ENCODE results near the gene PSD. TPM values are rescaled to one million over a fixed set of nuclear protein-coding genes. Genes with fewer than 3 reads are reported as not detected.

Gene PSD
- total RNA-seq, 1 experiment from 2014 or later: 1.6 TPM

DNA sequence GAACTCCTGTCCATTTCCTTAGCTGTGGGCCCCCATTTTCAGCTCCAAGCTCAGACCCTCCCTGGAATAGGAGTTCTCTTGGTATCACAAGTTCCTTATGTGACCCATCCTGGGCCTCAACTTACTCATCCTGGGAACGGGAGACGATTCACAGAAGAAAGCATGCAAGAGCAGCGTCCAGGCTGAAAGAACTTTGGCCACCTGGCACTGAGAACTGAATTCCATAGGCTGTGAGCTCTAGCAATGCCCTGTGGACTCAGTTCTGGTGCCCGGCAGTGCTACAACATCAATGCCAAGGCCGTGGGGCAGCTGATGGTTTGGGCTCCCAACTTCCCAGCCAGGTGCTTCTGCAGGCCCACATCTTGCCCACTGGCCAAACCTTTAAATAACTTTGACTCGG lies 17.7 kb upstream of the PSD start:
- Histone ChIP-seq H3K27me3 (ENCODE audit: insufficient read depth, low read depth) (no peaks in the 10 kb centered on the region), H3K79me2 (ENCODE audit: low read depth) (peaks cover 6% of the 10 kb centered on the region; the same call in 1 of the 2 replicates), H3K9me3 (ENCODE audit: insufficient read depth, low read depth) (no peaks in the 10 kb centered on the region), H3K4me2 (no peak overlapping the region), H3K4me1 (replicated peaks; ENCODE audit: insufficient read depth) (no peaks in the 10 kb centered on the region), H4K20me1 (ENCODE audit: insufficient read depth) (no peaks in the 10 kb centered on the region), H3K27ac (no peak overlapping the region), H3K4me3 (no peak overlapping the region), H2AFZ (no peak overlapping the region), H3F3A (ENCODE audit: insufficient read depth, low read depth) (no peaks in the 10 kb centered on the region), H3K36me3 (ENCODE audit: low read depth) (no peaks in the 10 kb centered on the region), H3K9me2 (ENCODE audit: insufficient read depth) (no peaks in the 10 kb centered on the region)
- DNase-seq: no peak
- BruUV-seq (replicated peaks): no TSS peak
- no peak for TF ChIP-seq EZH2 (IDR thresholded peaks at IDR 0.05; ENCODE audit: low read depth)
- TF ChIP-seq, protein P1, sequence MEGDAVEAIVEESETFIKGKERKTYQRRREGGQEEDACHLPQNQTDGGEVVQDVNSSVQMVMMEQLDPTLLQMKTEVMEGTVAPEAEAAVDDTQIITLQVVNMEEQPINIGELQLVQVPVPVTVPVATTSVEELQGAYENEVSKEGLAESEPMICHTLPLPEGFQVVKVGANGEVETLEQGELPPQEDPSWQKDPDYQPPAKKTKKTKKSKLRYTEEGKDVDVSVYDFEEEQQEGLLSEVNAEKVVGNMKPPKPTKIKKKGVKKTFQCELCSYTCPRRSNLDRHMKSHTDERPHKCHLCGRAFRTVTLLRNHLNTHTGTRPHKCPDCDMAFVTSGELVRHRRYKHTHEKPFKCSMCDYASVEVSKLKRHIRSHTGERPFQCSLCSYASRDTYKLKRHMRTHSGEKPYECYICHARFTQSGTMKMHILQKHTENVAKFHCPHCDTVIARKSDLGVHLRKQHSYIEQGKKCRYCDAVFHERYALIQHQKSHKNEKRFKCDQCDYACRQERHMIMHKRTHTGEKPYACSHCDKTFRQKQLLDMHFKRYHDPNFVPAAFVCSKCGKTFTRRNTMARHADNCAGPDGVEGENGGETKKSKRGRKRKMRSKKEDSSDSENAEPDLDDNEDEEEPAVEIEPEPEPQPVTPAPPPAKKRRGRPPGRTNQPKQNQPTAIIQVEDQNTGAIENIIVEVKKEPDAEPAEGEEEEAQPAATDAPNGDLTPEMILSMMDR (conservative IDR thresholded peaks at IDR 0.05): no peak
- ChIA-PET POLR2A (ENCODE audit: unreplicated experiment) (no interaction called here), CTCF (no interaction called here)
- intact Hi-C loops (cut with micrococcal nuclease; ENCODE audit: unreplicated experiment): no loop called here

DNA sequence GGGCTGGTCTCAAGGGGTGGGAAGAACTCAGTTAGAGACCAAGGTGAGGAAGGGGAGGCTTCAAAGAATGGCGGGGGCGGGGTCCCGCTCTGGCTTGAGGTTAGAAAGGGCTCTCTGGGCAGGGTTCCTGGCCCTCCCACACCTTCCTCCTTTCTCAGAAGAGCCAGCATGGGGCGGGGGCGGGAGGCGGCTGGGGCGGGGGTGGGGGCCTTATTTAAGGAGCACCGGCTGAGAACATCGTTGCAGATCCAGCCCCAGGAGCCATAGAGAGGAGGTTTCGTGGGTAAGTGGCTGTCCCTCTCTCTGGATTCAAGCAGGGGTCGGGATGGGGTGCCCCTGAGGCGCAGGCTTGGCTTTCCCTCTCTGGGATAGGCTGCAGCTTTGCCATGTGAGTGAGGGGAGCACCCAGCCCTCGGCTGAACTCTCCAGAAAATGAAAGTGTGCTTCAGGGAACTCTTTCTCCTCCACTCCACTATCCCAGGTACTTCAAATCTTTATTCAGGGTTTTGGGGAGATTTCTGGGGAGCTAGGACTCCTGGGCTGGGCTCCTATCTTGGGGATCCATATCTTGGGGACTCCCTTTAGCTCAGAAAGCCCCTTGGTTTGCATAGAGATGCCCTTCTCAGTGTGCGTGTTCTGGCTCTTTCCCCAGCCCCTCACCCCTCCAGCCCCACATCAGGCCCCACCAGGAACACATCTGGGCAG lies 17.1 kb upstream of the PSD start:
- no peak for DNase-seq
- no peaks in the 10 kb centered on the region for H3K4me1 ChIP-seq (replicated peaks; ENCODE audit: insufficient read depth)
- ChIA-PET POLR2A (ENCODE audit: unreplicated experiment) (no interaction called here), CTCF (no interaction called here)
- no peak overlapping the region for H3K4me2 ChIP-seq
- TF ChIP-seq, protein P1 (conservative IDR thresholded peaks at IDR 0.05): no peak
- TF ChIP-seq EZH2 (IDR thresholded peaks at IDR 0.05; ENCODE audit: low read depth): no peak
- H3K79me2 ChIP-seq (ENCODE audit: low read depth): peaks cover 6% of the 10 kb centered on the region; the same call in 1 of the 2 replicates
- H3K27me3 ChIP-seq (ENCODE audit: insufficient read depth, low read depth): no peaks in the 10 kb centered on the region
- BruUV-seq (replicated peaks): no TSS peak
- no peak overlapping the region for H3K27ac ChIP-seq
- no peaks in the 10 kb centered on the region for H3K36me3 ChIP-seq (ENCODE audit: low read depth)
- no peaks in the 10 kb centered on the region for H3K9me3 ChIP-seq (ENCODE audit: insufficient read depth, low read depth)
- H3K4me3 ChIP-seq: no peak overlapping the region
- intact Hi-C loops (cut with micrococcal nuclease; ENCODE audit: unreplicated experiment): no loop called here
- no peaks in the 10 kb centered on the region for H3K9me2 ChIP-seq (ENCODE audit: insufficient read depth)
- H3F3A ChIP-seq (ENCODE audit: insufficient read depth, low read depth): no peaks in the 10 kb centered on the region
- H2AFZ ChIP-seq: no peak overlapping the region
- H4K20me1 ChIP-seq (ENCODE audit: insufficient read depth): no peaks in the 10 kb centered on the region

- Histone ChIP-seq H3K27ac (no peak overlapping the region), H2AFZ (no peak overlapping the region), H3F3A (ENCODE audit: insufficient read depth, low read depth) (no peaks in the 10 kb centered on the region), H3K4me1 (replicated peaks; ENCODE audit: insufficient read depth) (no peaks in the 10 kb centered on the region), H3K9me3 (ENCODE audit: insufficient read depth, low read depth) (no peaks in the 10 kb centered on the region), H3K27me3 (ENCODE audit: insufficient read depth, low read depth) (no peaks in the 10 kb centered on the region), H3K9me2 (ENCODE audit: insufficient read depth) (no peaks in the 10 kb centered on the region), H3K4me2 (no peak overlapping the region), H4K20me1 (ENCODE audit: insufficient read depth) (no peaks in the 10 kb centered on the region), H3K4me3 (no peak overlapping the region), H3K36me3 (ENCODE audit: low read depth) (no peaks in the 10 kb centered on the region), H3K79me2 (ENCODE audit: low read depth) (peaks cover 6% of the 10 kb centered on the region; the same call in 1 of the 2 replicates)
- no peak for DNase-seq
- CTCF ChIA-PET: no interaction called here
- no TSS peak for BruUV-seq (replicated peaks)
- intact Hi-C loops (cut with micrococcal nuclease; ENCODE audit: unreplicated experiment): no loop called here
- POLR2A ChIA-PET (ENCODE audit: unreplicated experiment): no interaction called here
- no peak for TF ChIP-seq EZH2 (IDR thresholded peaks at IDR 0.05; ENCODE audit: low read depth)
Observed at GRCh38 chr10:102435133-102435497, 16.5 kb upstream of the PSD start.

All from PC-9 (cell line).